Hair follicular keratinocyte (primary cell): ENCODE measurements around the gene TRIM63. TPM values are rescaled to one million over a fixed set of nuclear protein-coding genes. Genes with fewer than 3 reads are reported as not detected.

Experiments
- total RNA-seq: library from RNA; depleted of rRNA; stranded (reverse); fragments of >200 nt; gene quantifications from 2 replicates; pipeline ENCODE4 v1.2.3, GENCODE V29; 2015

The TRIM63 gene
- not detected in 2 replicates for total RNA-seq

DNA sequence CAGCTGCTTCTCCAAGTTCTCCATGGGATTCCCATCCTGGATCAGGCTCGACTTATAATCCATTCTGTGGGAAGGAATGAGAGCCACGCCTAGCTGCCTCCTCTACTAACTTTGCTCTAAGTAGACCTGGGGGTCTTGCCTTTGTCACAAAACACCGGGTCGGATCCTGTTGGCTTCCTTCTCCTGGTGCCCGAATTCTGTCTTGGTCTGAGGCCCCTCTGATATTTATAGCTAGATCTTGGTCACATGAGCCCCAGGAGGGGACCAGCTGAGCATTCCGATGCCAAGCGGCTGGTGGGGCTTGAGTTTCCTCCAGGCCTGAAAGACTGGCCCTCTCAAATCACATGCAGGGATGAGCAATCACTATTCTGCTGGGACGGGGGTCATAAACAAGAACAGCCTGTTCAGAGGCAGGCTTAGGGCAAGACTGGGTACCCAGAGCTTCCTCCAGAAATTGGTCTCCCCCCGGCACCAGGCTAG is at the start of gene TRIM63:
Gene TRIM63, minus strand, starts transcription at position 199 of the 480 bp plus-strand sequence. Its CDS starts 136 bp downstream, at position 63.

GRCh38 chr1:26111530-26112406 is 44.3 kb upstream of the TRIM63 start, which contains the start of gene PDIK1L:
PDIK1L (plus strand) TSS chr1:26111824; CDS start chr1:26114309, 2,485 bp downstream.

DNA sequence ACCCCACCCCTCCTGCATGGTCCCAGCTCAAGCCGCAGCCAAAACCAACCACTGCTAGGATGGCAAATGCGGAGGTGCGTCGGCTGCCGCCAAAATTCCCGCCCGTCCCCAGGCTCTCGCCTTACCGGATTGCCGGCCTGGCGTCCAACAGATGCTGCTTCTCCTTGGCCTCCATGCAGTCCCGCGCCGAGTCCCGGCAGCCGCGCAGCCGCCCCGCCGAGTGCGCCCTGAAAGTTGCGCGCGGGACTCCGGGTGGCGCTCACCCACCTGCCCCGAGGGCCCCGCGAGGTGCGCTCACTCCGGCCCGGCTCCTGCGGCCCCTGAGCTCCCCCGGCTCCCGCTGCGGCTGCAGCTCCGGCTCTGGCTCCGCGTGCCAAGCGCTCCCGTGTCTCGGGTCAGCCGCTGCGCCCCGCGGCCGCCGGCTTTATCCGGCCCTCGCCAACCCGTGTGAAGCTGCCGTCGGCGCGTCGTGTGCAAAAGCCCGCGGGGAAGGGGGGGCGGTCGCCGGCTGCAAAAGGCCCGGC is 21.6 kb downstream of the TRIM63 start, which contains the start of gene SLC30A2:
Gene SLC30A2, minus strand, starts transcription at position 397 of the 524 bp plus-strand sequence. Its CDS starts 222 bp downstream, at position 175.

GRCh38 chr1:26021647-26022403 is 45.6 kb downstream of the TRIM63 start, which contains the start of gene EXTL1:
EXTL1 (plus strand) TSS chr1:26021775; CDS start chr1:26022647, 872 bp downstream.

Other genes starting within 250 kb of the TRIM63 start
- 17.5 and 21.6 TPM in 2 replicates for gene MTFR1L, start 247.7 kb downstream of the TRIM63 start, total RNA-seq
- 5.2 and 9.2 TPM in 2 replicates for gene AUNIP, start 208.2 kb downstream of the TRIM63 start, total RNA-seq
- gene PAQR7, start 191.9 kb downstream of the TRIM63 start, total RNA-seq, result 19.8 and 22.9 TPM in 2 replicates
- gene STMN1, start 161.2 kb downstream of the TRIM63 start, total RNA-seq, result 86.1 and 166 TPM in 2 replicates
- 7.8 and 10.5 TPM in 2 replicates for gene PAFAH2, start 69.6 kb downstream of the TRIM63 start, total RNA-seq
- gene EXTL1, start 45.9 kb downstream of the TRIM63 start, total RNA-seq, result not detected in 2 replicates
- not detected in 2 replicates for gene SLC30A2, start 21.5 kb downstream of the TRIM63 start, total RNA-seq
- 1.5 and 1.6 TPM in 2 replicates for gene PDIK1L, start 44.2 kb upstream of the TRIM63 start, total RNA-seq
- not detected in 2 replicates for gene FAM110D, start 91.4 kb upstream of the TRIM63 start, total RNA-seq
- gene C1orf232, start 101.3 kb upstream of the TRIM63 start, total RNA-seq, result not detected in 2 replicates
- gene ZNF593, start 102.3 kb upstream of the TRIM63 start, total RNA-seq, result 55.7 and 57.6 TPM in 2 replicates
- not detected in 2 replicates for gene ZNF593OS, start 104.2 kb upstream of the TRIM63 start, total RNA-seq
- gene CNKSR1, start 109.9 kb upstream of the TRIM63 start, total RNA-seq, result 12.1 and 14.1 TPM in 2 replicates
- not detected in 2 replicates for gene CATSPER4, start 123.0 kb upstream of the TRIM63 start, total RNA-seq
- gene CEP85, start 166.6 kb upstream of the TRIM63 start, total RNA-seq, result 9.3 and 14.6 TPM in 2 replicates
- 155 and 186 TPM in 2 replicates for gene SH3BGRL3, start 212.5 kb upstream of the TRIM63 start, total RNA-seq
- gene UBXN11, start 239.0 kb upstream of the TRIM63 start, total RNA-seq, result 1.4 and 2.9 TPM in 2 replicates